K562 (cell line): ENCODE measurements around the gene KDM2A. TPM values are rescaled to one million over a fixed set of nuclear protein-coding genes. Genes with fewer than 3 reads are reported as not detected.

Experiments used
- ATAC-seq: fragments of 200-7000 bp; cut with Tn5 transposase; 3 replicates; pipeline ENCODE4 v1.9.1; 2020; ENCODE audit warnings: moderate library complexity
- BruUV-seq: library from RNA; stranded (reverse); fragments of 400-500 nt; replicated peaks from 2 replicates; lab custom pipeline; 2021; lab: Mats Ljungman, UMichigan
- CTCF ChIA-PET: fragments of 300-600 bp; formaldehyde crosslinking; extraction: SDS; loops from one replicate; lab custom pipeline; 2021; ENCODE audit warnings: low intra/inter-chr PET ratio; lab: Yijun Ruan, JAX
- POLR2A ChIA-PET: fragments of 300-600, 350-650 bp; sonication (Branson Sonifier 250); formaldehyde crosslinking; extraction: SDS; loops from one replicate; lab custom pipeline; 2021; ENCODE audit warnings: antibody characterized with exemption, inconsistent platforms; lab: Yijun Ruan, JAX
- DNase-seq, 4 experiments: peaks; one replicate each; pipeline versions ENCODE4 v3.0.0 to v3.0.0-alpha.2; 2011 to 2018; ENCODE audit warnings: low spot score in 3 of 4, mixed read lengths in 3 of 4; ENCODE audit errors: extremely low read depth in 1 of 4
- FAIRE-seq: peaks from 2 replicates; lab custom pipeline; 2011; peaks lifted over from hg19 to GRCh38; lab: Jason Lieb, UNC
- H2AFZ ChIP-seq: 2 replicates; pipeline ENCODE4 v1.6.0; 2011; ENCODE audit warnings: low read depth, low read length, control low read depth, inconsistent platforms
- H3K27ac ChIP-seq: fragments of 200-600 bp; 3 replicates; pipeline ENCODE4 v1.8.0; 2011; ENCODE audit warnings: low read depth, mild to moderate bottlenecking, control low read depth, inconsistent platforms, low read length, moderate library complexity, mixed read lengths; ENCODE audit errors: extremely low read depth
- H3K27me3 ChIP-seq, 2 experiments: fragments of 300-600 bp in 1 of 2; 2 replicates in 1 of 2; 3 replicates in 1 of 2; pipeline versions ENCODE4 v1.6.0 to v1.8.0; 2011; ENCODE audit warnings: inconsistent platforms in 2 of 2, low read length in 2 of 2, mild to moderate bottlenecking in 1 of 2, mixed read lengths in 1 of 2, moderate library complexity in 1 of 2; ENCODE audit not compliant: control insufficient read depth in 2 of 2, insufficient read depth in 2 of 2
- H3K36me3 ChIP-seq: fragments of 300-600 bp; 3 replicates; pipeline ENCODE4 v1.8.0; 2011; ENCODE audit warnings: mild to moderate bottlenecking, low read length, inconsistent platforms; ENCODE audit not compliant: control insufficient read depth, insufficient read depth
- H3K4me1 ChIP-seq, 2 experiments: fragments of 200-600 bp in 1 of 2; replicated peaks in 1 of 2; 2 replicates in 1 of 2; 3 replicates in 1 of 2; pipeline versions ENCODE4 v1.5.1 to v1.8.0; 2011; ENCODE audit warnings: inconsistent platforms in 2 of 2, low read length in 2 of 2, mild to moderate bottlenecking in 1 of 2, mixed read lengths in 1 of 2, moderate library complexity in 1 of 2; ENCODE audit not compliant: control insufficient read depth in 2 of 2, insufficient read depth in 2 of 2
- H3K4me2 ChIP-seq: 2 replicates; pipeline ENCODE4 v1.6.1; 2011; ENCODE audit warnings: low read length, control low read depth, inconsistent platforms, mixed read lengths; ENCODE audit not compliant: insufficient read depth
- H3K4me3 ChIP-seq: fragments of 200-600 bp; sonication (generic), shearing (Covaris generic); 2 replicates; pipeline ENCODE4 v1.5.1; 2016; ENCODE audit warnings: control low read depth, inconsistent platforms
- H3K79me2 ChIP-seq: fragments of 200-600 bp; 3 replicates; pipeline ENCODE4 v1.8.0; 2011; ENCODE audit warnings: low read length, inconsistent platforms; ENCODE audit not compliant: control insufficient read depth, insufficient read depth
- H3K9ac ChIP-seq, 2 experiments: 2 replicates each; pipeline versions ENCODE4 v1.6.0 to v1.6.1; 2011; ENCODE audit warnings: low read depth in 2 of 2, low read length in 2 of 2, control low read depth in 1 of 2, inconsistent platforms in 1 of 2, mild to moderate bottlenecking in 1 of 2, mixed read lengths in 1 of 2; ENCODE audit not compliant: insufficient read depth in 1 of 2
- H3K9me1 ChIP-seq: one replicate; pipeline ENCODE4 v1.6.0; 2011; ENCODE audit warnings: inconsistent platforms, mild to moderate bottlenecking, low read length, moderate library complexity; ENCODE audit not compliant: control insufficient read depth, insufficient read depth
- H3K9me3 ChIP-seq: replicated peaks from 2 replicates; pipeline ENCODE4 v1.5.1; 2011; ENCODE audit warnings: low read depth, low read length, inconsistent platforms; ENCODE audit not compliant: control insufficient read depth, insufficient read depth
- H4K20me1 ChIP-seq: replicated peaks from 2 replicates; pipeline ENCODE4 v1.6.1; 2011; ENCODE audit warnings: low read length, inconsistent platforms, mixed read lengths; ENCODE audit not compliant: control insufficient read depth, insufficient read depth
- FOXM1 ChIP-seq, 2 experiments: fragments of 450-650 bp in 1 of 2; sonication (generic) in 1 of 2; formaldehyde crosslinking in 1 of 2; IDR thresholded peaks; 2 replicates each; pipeline versions ENCODE4 v1.6.1 to v1.9.0; 2017 to 2022; ENCODE audit warnings: low read depth in 2 of 2, mild to moderate bottlenecking in 2 of 2, missing genetic modification reagents in 1 of 2, moderate library complexity in 1 of 2
- LEF1 ChIP-seq: fragments of 450-650 bp; IDR thresholded peaks from 2 replicates; pipeline ENCODE4 v1.6.1; 2016; ENCODE audit warnings: mild to moderate bottlenecking
- PRPF4 ChIP-seq: fragments of 200-400 bp; formaldehyde crosslinking; IDR thresholded peaks from one replicate; pipeline ENCODE4 v1.6.1; 2017; ENCODE audit warnings: low read length, low read depth, mild to moderate bottlenecking; ENCODE audit not compliant: insufficient read depth, poor library complexity, severe bottlenecking
- WGBS: fragments of 100-300 bp; shearing (Covaris generic); methylation state at CpG from one replicate; pipeline ENCODE4 v1.1.6; 2016; ENCODE audit warnings: low coverage, mixed read lengths; ENCODE audit not compliant: insufficient coverage; ENCODE audit errors: missing lambda C conversion rate; 5-methylcytosine and 5-hydroxymethylcytosine counted together
- in situ Hi-C: fragments of 300-500 bp; cut with MboI; formaldehyde crosslinking; loops from 4 replicates; pipeline ENCODE4 v1.15.0; 2018; ENCODE audit warnings: inconsistent platforms, mixed read lengths
- intact Hi-C: fragments of 100-400 bp; cut with micrococcal nuclease; formaldehyde crosslinking; loops from 2 replicates; pipeline ENCODE4 v1.14.2; 2022
- polyA plus RNA-seq, 8 experiments: library from polyadenylated mRNA; depleted of rRNA in 4 of 8; stranded (reverse) in 5 of 8; unstranded in 3 of 8; fragments of >200 nt; fragmentation: Nextera tagmentation in 2 of 8; fragmentation: Illumina TruSeq in 1 of 8; extraction: Ambion mirVana in 2 of 8; extraction: Trizol in 1 of 8; gene quantifications; 2 replicates each; pipeline versions ENCODE4 v1.2.1 to v1.2.3, GENCODE V29; 2011 to 2014; ENCODE audit warnings: inconsistent platforms in 1 of 8, missing spikeins in 1 of 8
- total RNA-seq, 7 experiments: library from RNA; depleted of rRNA in 6 of 7; stranded (reverse); fragments of >200 nt in 6 of 7; fragmentation: Illumina TruSeq in 2 of 7; extraction: Trizol in 2 of 7; gene quantifications; 2 replicates each; pipeline versions ENCODE4 v1.2.1 to v1.2.3, GENCODE V29; 2011 to 2021; ENCODE audit warnings: low replicate concordance in 1 of 7
- TF ChIP-seq, protein P1 (sequence below): fragments of 150-350 bp; conservative IDR thresholded peaks from 2 replicates; pipeline ENCODE4 v1.6.1; 2014; ENCODE audit warnings: low read length
- TF ChIP-seq, protein P2 (sequence below): sonication (generic); formaldehyde crosslinking; IDR thresholded peaks from 2 replicates; pipeline ENCODE4 v1.8.1; 2023; ENCODE audit warnings: mild to moderate bottlenecking, missing genetic modification reagents
- TF ChIP-seq, protein P3 (sequence below), 2 experiments: fragments of 450-650 bp; conservative IDR thresholded peaks; 2 replicates each; pipeline ENCODE4 v1.6.1; 2017; ENCODE audit warnings: mild to moderate bottlenecking in 2 of 2, moderate library complexity in 2 of 2

The KDM2A gene
- total and polyA plus RNA-seq, 9 of the 15 experiments (the other 6 are each of a cell fraction or from before 2014, with no cell fraction given): 5.0 to 39.3 (median 21.3) TPM

DNA sequence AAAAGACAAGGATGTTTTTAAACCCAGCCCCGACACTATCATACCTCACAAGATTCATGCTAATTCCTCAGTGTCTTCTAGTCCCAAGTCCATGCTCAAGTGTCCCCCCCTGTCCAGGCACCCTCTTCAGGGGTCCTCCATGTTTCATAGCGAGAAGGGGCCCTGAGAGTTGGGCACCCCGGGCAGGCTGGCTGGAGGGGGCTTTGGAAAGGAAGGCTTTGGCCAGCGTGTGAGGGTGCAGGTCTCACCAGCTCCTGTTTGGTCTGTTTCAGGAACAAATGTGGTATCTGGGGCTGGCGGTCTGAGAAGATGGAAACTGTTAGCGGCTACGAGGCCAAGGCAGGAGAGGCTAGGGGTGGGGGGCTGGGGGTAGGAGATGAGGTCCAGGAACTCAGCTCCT is 179.7 kb downstream of the KDM2A start:
- no peak overlapping the region for H2AFZ ChIP-seq
- CTCF ChIA-PET: no interaction called here
- H3K4me1 ChIP-seq: peaks cover 0 to 26% of the 10 kb centered on the region in 2 experiments; a peak in 2 of 5 replicates
- TF ChIP-seq, protein P1, sequence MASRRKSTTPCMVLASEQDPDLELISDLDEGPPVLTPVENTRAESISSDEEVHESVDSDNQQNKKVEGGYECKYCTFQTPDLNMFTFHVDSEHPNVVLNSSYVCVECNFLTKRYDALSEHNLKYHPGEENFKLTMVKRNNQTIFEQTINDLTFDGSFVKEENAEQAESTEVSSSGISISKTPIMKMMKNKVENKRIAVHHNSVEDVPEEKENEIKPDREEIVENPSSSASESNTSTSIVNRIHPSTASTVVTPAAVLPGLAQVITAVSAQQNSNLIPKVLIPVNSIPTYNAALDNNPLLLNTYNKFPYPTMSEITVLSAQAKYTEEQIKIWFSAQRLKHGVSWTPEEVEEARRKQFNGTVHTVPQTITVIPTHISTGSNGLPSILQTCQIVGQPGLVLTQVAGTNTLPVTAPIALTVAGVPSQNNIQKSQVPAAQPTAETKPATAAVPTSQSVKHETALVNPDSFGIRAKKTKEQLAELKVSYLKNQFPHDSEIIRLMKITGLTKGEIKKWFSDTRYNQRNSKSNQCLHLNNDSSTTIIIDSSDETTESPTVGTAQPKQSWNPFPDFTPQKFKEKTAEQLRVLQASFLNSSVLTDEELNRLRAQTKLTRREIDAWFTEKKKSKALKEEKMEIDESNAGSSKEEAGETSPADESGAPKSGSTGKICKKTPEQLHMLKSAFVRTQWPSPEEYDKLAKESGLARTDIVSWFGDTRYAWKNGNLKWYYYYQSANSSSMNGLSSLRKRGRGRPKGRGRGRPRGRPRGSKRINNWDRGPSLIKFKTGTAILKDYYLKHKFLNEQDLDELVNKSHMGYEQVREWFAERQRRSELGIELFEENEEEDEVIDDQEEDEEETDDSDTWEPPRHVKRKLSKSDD: no peak
- TF ChIP-seq PRPF4 (no peak), FOXM1 (IDR thresholded peaks at IDR 0.05; ENCODE audit: low read depth) (no peak), FOXM1 (CRISPR knock-in tag; IDR thresholded peaks at IDR 0.05; ENCODE audit: low read depth) (no peak), LEF1 (no peak)
- TF ChIP-seq, protein P2, sequence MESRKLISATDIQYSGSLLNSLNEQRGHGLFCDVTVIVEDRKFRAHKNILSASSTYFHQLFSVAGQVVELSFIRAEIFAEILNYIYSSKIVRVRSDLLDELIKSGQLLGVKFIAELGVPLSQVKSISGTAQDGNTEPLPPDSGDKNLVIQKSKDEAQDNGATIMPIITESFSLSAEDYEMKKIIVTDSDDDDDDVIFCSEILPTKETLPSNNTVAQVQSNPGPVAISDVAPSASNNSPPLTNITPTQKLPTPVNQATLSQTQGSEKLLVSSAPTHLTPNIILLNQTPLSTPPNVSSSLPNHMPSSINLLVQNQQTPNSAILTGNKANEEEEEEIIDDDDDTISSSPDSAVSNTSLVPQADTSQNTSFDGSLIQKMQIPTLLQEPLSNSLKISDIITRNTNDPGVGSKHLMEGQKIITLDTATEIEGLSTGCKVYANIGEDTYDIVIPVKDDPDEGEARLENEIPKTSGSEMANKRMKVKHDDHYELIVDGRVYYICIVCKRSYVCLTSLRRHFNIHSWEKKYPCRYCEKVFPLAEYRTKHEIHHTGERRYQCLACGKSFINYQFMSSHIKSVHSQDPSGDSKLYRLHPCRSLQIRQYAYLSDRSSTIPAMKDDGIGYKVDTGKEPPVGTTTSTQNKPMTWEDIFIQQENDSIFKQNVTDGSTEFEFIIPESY (CRISPR knock-in tag): no peak
- TF ChIP-seq, protein P3, sequence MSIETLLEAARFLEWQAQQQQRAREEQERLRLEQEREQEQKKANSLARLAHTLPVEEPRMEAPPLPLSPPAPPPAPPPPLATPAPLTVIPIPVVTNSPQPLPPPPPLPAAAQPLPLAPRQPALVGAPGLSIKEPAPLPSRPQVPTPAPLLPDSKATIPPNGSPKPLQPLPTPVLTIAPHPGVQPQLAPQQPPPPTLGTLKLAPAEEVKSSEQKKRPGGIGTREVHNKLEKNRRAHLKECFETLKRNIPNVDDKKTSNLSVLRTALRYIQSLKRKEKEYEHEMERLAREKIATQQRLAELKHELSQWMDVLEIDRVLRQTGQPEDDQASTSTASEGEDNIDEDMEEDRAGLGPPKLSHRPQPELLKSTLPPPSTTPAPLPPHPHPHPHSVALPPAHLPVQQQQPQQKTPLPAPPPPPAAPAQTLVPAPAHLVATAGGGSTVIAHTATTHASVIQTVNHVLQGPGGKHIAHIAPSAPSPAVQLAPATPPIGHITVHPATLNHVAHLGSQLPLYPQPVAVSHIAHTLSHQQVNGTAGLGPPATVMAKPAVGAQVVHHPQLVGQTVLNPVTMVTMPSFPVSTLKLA (conservative IDR thresholded peaks at IDR 0.05): no peak
- intact Hi-C loops (no loop called here), in situ Hi-C loops (no loop called here)
- H3K36me3 ChIP-seq: peaks cover 67% of the 10 kb centered on the region; the same call in 2 of the 3 replicates
- 93% methylated on average over 7 of the region's 7 CpGs for WGBS
- H3K4me2 ChIP-seq: no peak overlapping the region
- no peaks in the 10 kb centered on the region for H3K9me1 ChIP-seq
- H3K9ac ChIP-seq: no peak overlapping the region
- H4K20me1 ChIP-seq: no peaks in the 10 kb centered on the region
- POLR2A ChIA-PET: interaction anchor here (0.6 kb wide), 2 partner anchors 40 to 1793 kb away, joined by 3 to 4 read pairs; no protein-coding TSS in a partner anchor
- H3K4me3 ChIP-seq: no peak overlapping the region
- BruUV-seq: no TSS peak
- H3K79me2 ChIP-seq: no peaks in the 10 kb centered on the region
- H3K27ac ChIP-seq: no peak overlapping the region
- H3K9me3 ChIP-seq: peaks cover 9% of the 10 kb centered on the region; the same call in 1 of the 2 replicates
- H3K27me3 ChIP-seq: no peaks in the 10 kb centered on the region
- ATAC-seq (no peak), FAIRE-seq (no peak), DNase-seq (no peak)
